ENCODE results near the gene ELL.
A peak's percentile ranks its signal among the peaks of the same experiment; 100 is the strongest.
"Not testable (repeated sequence)": the region's sequence is repeated elsewhere in the genome, so short reads cannot be mapped to it uniquely, and the experiment has no call there.

The ELL gene

GRCh38 chr19:18529782-18530181 lies 7.9 kb upstream of the ELL start:
- no peak for DNase-seq

DNA sequence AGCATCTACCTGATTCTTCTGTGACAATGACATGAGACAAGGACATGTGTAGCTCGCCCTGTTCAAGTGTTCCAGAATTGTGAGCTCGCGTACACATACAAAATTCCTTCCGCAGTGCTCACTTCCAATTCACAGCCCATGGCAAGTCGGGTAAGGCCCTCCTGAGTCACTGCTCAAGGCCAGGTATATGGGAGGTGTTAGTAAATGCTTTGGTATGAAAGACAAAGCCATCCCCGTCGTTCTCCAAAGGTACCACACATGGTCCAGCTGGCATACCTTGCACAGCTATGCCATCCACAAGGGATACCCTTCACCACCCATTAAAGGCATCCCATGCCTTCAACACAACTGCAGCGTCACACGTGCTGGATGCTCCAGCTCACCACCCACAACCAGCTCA lies 4.4 kb upstream of the ELL start:
- DNase-seq = no peak

- DNase-seq = no peak
Measured at GRCh38 chr19:18523841-18524240, 2.0 kb upstream of the ELL start.

DNA sequence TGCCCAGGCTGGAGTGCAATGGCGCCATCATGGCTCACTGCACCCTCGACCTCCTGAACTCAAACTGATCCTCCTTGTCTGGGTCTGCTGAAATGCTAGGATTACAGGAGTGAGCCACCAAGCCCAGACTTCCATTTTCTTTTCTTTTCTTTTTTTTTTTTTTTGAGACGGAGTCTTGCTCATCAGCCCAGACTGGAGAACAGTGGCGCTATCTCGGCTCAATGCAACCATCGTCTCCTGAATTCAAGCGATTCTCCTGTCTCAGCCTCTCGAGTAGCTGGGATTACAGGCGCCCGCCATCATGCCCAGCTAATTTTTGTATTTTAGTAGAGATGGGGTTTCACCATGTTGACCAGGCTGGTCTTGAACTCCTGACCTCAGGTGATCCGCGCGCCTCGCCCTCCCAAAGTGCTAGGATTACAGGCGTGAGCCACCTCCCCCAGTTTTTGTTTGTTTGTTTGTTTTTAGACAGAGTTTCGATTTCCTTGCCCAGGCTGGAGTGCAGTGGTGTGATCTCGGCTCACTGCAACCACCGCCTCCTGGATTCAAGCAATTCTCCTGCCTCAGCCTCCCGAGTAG lies 1.1 kb upstream of the ELL start:
- not testable (repeated sequence) for DNase-seq

DNA sequence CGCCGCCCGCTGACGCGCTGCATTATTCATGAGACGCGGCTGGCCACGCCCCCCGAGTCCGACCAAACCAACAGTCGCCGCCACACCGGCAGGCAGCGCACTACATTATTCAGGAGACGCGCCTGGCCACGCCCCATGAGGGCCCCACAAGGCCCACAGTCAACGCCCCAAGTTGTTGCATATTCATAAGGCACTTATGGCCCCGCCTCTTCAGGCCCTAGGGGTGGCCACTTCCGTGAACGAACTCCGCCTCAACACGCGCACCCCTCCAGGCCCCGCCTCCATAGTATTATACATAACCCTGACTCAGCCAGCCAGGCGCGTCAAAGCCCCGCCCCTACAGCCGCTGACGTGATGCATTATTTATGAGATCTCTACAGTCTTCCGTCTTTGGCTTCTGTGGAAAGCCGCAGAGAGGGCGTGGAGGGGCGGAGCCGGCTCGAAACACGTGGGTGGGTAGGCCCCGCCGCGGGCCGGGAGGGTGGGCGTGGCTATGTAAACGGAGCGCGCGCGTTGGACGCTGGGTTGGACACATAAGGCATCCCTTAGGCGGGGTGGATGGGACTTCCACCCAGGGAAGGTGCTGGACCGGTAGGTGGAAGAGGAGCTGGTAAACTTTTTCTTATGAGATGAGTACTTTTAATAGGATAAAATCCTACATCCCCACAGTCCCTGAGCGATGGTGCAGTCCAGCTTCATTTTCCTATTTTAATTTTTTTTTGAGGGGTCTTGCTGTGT lies 423 bp upstream of the ELL start:
- DNase-seq = peak; percentile 100

- DNase-seq = peak; percentile 51
Measured at GRCh38 chr19:18520848-18521691, 800 bp downstream of the ELL start.

DNA sequence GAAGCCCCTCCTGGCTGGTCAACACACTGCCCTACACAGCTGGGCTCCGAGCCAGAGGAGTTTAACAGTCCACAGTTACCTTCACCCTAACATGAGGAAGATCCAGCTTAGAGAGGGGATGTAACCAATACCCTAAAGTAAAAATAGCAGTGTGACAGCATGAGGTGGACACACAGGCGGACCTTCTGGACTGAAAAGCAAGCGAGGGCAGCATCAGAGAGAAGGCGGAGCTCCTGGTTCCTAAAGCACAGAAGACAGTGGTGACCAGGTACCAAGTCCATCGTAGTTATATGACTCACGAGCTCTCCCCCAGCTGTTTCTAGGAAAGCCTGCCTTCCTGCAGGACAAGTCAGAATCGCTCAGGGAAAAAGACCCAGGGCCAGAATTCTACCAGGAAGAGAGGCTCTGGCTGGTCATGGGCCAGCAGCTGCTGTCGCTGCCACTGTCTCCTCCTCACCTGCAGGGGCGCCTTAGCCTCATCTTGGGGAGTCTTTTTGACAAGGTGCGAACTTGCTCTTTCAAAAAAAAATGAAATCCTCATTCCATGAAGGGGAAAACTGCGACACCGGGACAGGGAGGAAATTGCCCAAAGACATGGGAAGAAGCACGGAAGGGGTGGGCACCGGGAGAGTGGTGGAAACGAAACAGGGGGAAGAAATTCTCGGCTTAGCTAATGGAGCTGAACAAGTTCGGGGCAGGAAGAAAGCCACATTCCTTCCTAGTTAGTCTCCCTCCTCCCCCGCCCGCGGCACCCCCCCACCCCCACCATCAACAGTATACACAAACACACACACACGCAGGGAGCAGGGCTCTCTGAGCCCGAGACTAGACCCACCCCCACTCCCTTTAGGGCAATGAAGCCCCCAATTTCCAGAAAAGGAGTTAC lies 1.7 kb downstream of the ELL start:
- DNase-seq = peak; percentile 89

GRCh38 chr19:18518639-18519038 lies 3.2 kb downstream of the ELL start:
- no peak for DNase-seq

- DNase-seq = no peak
Measured at GRCh38 chr19:18517606-18518005, 4.3 kb downstream of the ELL start.

GRCh38 chr19:18515959-18516358 lies 5.9 kb downstream of the ELL start:
- no peak for DNase-seq

DNA sequence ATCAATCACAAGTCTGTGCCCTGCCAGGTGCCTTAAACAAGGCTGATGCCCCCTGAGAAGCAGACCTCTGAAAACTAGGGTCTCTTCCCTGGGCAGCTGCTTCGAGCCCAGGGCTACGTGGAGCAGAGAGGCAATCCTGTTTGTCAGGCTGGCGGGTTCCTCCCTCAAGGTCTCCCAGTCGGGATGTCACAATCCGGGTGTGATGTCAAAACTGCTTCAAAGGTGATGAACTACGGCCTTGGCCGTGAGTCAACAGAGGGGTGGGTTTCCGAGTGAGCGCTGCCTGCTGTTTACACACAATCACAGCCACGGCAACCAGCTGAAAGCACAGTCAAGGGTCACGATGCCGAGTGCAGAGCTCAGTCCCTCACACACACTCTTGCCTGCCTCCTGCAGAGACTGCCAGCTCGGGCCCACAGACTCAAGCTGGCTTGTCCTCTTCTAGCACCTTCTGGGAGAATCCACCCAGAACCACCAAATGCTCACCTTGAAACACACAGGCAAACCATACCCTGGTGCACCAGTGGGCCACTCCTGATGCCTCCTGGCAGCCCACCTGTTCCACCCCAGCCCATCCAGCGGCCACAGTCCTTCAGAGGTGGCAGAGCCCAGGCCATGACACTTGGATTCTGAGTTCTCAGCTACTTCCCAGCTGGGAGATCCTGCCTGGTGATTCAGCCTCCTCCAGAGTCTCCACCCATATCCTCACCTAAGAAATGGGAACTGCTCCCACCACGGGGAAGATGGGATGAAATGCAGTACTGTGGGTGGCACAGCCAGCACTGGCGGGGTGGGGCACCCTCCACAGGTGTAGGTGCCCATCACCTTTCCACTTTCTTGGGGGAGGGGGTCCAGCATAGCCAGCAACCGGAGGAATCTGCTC lies 6.8 kb downstream of the ELL start:
- DNase-seq = no peak

- DNase-seq = no peak
Measured at GRCh38 chr19:18513868-18514267, 8.0 kb downstream of the ELL start.

- DNase-seq = no peak
Measured at GRCh38 chr19:18510216-18510615, 11.7 kb downstream of the ELL start.

GRCh38 chr19:18508585-18508984 lies 13.3 kb downstream of the ELL start:
- DNase-seq = no peak

- DNase-seq = no peak
Measured at GRCh38 chr19:18507727-18508440, 14.0 kb downstream of the ELL start.

GRCh38 chr19:18507021-18507726 lies 14.7 kb downstream of the ELL start:
- DNase-seq = peak; percentile 90

- peak; percentile 40 for DNase-seq
Measured at GRCh38 chr19:18506101-18506930, 15.6 kb downstream of the ELL start.

GRCh38 chr19:18504886-18505610 lies 16.8 kb downstream of the ELL start:
- no peak for DNase-seq

Measured in hematopoietic multipotent progenitor cell treated with erythropoietin and hydrocortisone succinate and interleukin-3 and kit ligand, for 6 days (in vitro differentiated cells).